Chondrocyte (in vitro differentiated cells): ENCODE results near the gene RGS6. TPM values are rescaled to one million over a fixed set of nuclear protein-coding genes. Genes with fewer than 3 reads are reported as not detected.

ENCODE experiments used
- DNase-seq: peaks from one replicate; pipeline ENCODE4 v3.0.0; 2021; ENCODE audit warnings: mixed read lengths, low spot score
- H3K27ac Mint-ChIP-seq: one replicate; pipeline ENCODE4 v1.8.0; 2021; ENCODE audit warnings: mild to moderate bottlenecking, moderate library complexity, mixed read lengths; ENCODE audit not compliant: unreplicated experiment
- H3K27me3 Mint-ChIP-seq: 2 replicates; pipeline ENCODE4 v1.8.0; 2021; ENCODE audit warnings: low read depth, mixed read lengths
- H3K36me3 Mint-ChIP-seq: 2 replicates; pipeline ENCODE4 v1.8.0; 2021; ENCODE audit warnings: low read depth, mixed read lengths
- H3K4me1 Mint-ChIP-seq: 2 replicates; pipeline ENCODE4 v1.8.0; 2021; ENCODE audit warnings: low read depth, mild to moderate bottlenecking, mixed read lengths
- H3K4me3 Mint-ChIP-seq: one replicate; pipeline ENCODE4 v1.8.0; 2021; ENCODE audit warnings: mild to moderate bottlenecking, moderate library complexity, mixed read lengths; ENCODE audit not compliant: unreplicated experiment
- H3K9me3 Mint-ChIP-seq: 2 replicates; pipeline ENCODE4 v1.8.0; 2021; ENCODE audit warnings: low read depth, mixed read lengths
- total RNA-seq: library from RNA; stranded (reverse); gene quantifications from 3 replicates; pipeline ENCODE4 v1.2.1, GENCODE V29; 2021
- TF ChIP-seq, protein P1 (sequence below): fragments of 200-600 bp; sonication (generic); IDR thresholded peaks from 2 replicates; pipeline ENCODE4 v1.5.0; 2021; ENCODE audit warnings: antibody characterized with exemption, mild to moderate bottlenecking, moderate library complexity

The RGS6 gene
- total RNA-seq, 1 donor from 2014 or later: 0.12 TPM

DNA sequence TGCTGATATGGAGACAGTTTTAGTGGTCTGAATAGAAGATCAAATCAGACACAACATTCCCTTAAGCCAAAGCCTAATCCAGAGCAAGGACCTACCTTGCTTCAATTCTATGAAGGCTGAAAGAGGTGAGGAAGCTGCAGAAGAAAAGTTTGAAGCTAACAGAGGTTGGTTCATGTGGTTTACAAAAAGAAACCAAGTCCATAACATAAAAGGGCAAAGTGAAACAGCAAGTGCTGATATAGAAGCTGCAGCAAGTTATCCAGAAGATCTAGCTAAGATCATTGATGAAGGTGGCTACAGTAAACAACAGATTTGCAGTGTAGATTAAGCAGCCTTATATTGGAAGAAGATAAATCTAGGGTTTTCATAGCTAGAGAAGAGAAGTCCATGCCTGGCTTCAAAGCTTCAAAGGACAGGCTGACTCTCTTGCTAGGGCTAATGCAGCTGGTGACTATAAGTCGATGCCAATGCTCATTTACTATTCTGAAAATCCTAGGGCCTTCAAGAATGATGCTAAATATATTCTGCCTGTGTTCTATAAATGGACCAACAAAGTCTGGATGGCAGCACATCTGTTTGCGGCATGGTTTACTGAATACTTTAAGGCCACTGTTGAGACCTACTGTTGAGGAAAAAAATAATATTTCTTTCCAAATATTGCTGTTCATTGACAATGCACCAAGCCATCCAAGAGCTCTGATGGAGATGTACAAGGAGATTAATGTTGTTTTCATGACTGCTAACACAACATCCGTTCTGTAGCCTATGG, 600.6 kb downstream of the RGS6 start:
- Mint-ChIP-seq H3K4me3 (no peak overlapping the region), H3K27ac (no peak overlapping the region), H3K4me1 (peaks cover 5% of the 10 kb centered on the region), H3K9me3 (peaks cover 25% of the 10 kb centered on the region), H3K36me3 (peaks cover 9% of the 10 kb centered on the region), H3K27me3 (no peaks in the 10 kb centered on the region)
- TF ChIP-seq, protein P1, sequence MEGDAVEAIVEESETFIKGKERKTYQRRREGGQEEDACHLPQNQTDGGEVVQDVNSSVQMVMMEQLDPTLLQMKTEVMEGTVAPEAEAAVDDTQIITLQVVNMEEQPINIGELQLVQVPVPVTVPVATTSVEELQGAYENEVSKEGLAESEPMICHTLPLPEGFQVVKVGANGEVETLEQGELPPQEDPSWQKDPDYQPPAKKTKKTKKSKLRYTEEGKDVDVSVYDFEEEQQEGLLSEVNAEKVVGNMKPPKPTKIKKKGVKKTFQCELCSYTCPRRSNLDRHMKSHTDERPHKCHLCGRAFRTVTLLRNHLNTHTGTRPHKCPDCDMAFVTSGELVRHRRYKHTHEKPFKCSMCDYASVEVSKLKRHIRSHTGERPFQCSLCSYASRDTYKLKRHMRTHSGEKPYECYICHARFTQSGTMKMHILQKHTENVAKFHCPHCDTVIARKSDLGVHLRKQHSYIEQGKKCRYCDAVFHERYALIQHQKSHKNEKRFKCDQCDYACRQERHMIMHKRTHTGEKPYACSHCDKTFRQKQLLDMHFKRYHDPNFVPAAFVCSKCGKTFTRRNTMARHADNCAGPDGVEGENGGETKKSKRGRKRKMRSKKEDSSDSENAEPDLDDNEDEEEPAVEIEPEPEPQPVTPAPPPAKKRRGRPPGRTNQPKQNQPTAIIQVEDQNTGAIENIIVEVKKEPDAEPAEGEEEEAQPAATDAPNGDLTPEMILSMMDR: no peak
- DNase-seq: no peak

DNA sequence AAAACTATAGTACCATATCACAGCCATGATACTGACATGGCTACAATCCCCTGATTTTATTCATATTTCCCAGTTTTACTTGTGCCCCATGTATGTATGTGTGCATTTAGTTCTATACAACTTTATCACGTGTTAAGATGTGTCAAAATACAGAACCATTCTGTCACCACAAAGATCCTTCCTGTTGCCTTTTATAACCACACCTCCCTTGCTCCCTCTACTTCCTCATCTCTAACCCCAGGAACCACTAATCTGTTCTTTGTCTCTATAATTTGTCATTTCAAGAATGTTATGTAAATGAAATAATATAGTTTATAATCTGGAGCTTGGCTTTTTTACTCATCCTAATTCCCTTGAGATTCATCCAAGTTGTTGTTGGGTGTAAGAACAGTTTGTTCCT, 603.3 kb downstream of the RGS6 start:
- Mint-ChIP-seq H3K27ac (no peak overlapping the region), H3K36me3 (peaks cover 9% of the 10 kb centered on the region), H3K4me1 (no peaks in the 10 kb centered on the region), H3K4me3 (no peak overlapping the region), H3K27me3 (no peaks in the 10 kb centered on the region), H3K9me3 (peaks cover 25% of the 10 kb centered on the region)
- TF ChIP-seq, protein P1: no peak
- DNase-seq: no peak

DNA sequence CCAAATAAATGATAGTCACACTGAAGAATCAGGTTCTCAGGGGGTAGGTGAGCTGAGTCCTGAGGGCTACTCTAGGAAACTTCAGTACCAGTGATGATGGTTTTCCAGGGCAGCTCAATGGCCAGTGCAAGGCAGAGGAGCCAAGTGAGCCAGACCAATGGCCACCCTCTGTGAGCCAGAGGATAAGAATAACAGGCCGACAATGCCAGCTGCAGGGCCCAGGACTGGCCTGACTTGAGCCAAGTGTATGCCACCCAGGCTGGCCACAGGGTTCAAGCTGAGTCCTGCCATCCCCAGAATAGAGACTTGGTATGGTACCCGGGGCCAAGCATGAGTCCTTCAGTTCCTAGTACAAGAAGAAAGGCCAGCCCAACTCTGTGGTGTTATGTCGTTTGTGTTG, 606.2 kb downstream of the RGS6 start:
- H3K36me3 Mint-ChIP-seq: peaks cover 5% of the 10 kb centered on the region
- no peak for DNase-seq
- H3K27me3 Mint-ChIP-seq: no peaks in the 10 kb centered on the region
- TF ChIP-seq, protein P1: no peak
- H3K9me3 Mint-ChIP-seq: peaks cover 14% of the 10 kb centered on the region
- no peak overlapping the region for H3K27ac Mint-ChIP-seq
- no peak overlapping the region for H3K4me3 Mint-ChIP-seq
- no peaks in the 10 kb centered on the region for H3K4me1 Mint-ChIP-seq

DNA sequence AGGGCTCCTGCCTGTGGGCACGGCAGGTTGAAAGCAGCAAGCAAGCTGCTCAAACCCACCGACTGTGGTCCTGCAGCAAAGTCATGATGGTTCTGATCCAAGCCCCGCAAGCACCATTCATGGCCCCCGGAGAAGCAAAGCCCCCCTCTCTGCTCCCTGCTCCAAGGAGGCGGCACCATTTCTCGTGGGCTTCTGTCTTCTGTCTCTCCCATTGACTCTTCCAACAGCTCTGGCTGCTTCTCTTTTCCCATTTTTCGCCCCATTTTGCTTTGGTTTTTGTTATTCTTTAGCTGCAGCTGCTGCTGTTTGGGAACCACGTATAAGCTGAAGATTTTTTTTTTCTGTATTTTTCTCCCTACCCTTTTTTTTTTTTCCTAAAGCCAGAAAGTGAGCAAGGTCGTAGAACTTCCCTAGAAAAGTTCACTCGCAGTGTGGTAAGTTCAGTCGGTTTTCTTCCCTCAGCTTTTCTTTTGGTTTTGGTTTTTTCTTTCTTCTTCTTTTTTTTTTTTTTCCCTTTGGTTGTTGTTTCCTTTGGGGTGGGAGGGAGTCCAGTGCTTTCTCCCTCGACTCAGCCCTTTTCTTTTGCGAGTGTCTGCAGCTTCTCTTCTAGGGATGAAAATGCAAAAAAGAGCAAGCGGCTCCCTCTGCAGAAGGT, 607.6 kb downstream of the RGS6 start:
- Mint-ChIP-seq H3K9me3 (peaks cover under 1% of the 10 kb centered on the region), H3K4me3 (no peak overlapping the region), H3K4me1 (peaks cover 9% of the 10 kb centered on the region), H3K36me3 (no peaks in the 10 kb centered on the region), H3K27me3 (no peaks in the 10 kb centered on the region), H3K27ac (no peak overlapping the region)
- TF ChIP-seq, protein P1: no peak
- no peak for DNase-seq

DNA sequence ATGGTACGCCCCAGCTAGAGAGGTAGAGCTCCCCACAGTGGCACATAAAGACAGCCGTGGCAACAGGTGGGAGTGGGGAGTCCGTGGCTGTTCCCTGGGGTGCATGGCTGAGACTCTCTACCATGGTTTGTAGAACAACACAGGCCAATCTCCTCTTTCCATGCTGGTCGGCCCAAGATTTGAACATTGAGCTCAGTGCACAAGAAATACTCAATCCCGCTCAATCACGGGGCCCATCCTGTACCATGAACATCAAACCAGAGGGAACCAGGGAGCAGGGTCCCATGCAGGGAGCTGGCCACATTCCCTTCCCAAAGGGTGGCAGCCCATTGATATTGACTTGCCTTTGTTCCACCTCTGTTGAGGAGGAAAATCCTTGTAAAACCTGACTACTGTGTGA, 608.6 kb downstream of the RGS6 start:
- no peaks in the 10 kb centered on the region for H3K36me3 Mint-ChIP-seq
- H3K4me1 Mint-ChIP-seq: peaks cover 19% of the 10 kb centered on the region
- no peak overlapping the region for H3K4me3 Mint-ChIP-seq
- no peak for DNase-seq
- no peaks in the 10 kb centered on the region for H3K9me3 Mint-ChIP-seq
- TF ChIP-seq, protein P1: no peak
- no peak overlapping the region for H3K27ac Mint-ChIP-seq
- H3K27me3 Mint-ChIP-seq: no peaks in the 10 kb centered on the region
